IMR-90 (cell line): ENCODE data around the gene PFDN1. TPM values are rescaled to one million over a fixed set of nuclear protein-coding genes. Genes with fewer than 3 reads are reported as not detected.

Experiments used
- ATAC-seq: fragments of 200-7000 bp; cut with Tn5 transposase; 2 replicates; pipeline ENCODE4 v1.9.1; 2020; ENCODE audit warnings: low read depth, mild to moderate bottlenecking, moderate library complexity
- BruUV-seq: library from RNA; stranded (reverse); fragments of 400-500 nt; replicated peaks from 2 replicates; lab custom pipeline; 2021; lab: Mats Ljungman, UMichigan
- CTCF ChIA-PET: fragments of 300-600 bp; formaldehyde crosslinking; extraction: SDS; loops from one replicate; lab custom pipeline; 2021; ENCODE audit warnings: antibody characterized with exemption; lab: Yijun Ruan, JAX
- POLR2A ChIA-PET: fragments of 300-600 bp; sonication (Branson Sonifier 250); formaldehyde crosslinking; loops from one replicate; lab custom pipeline; 2022; ENCODE audit warnings: antibody characterized with exemption; ENCODE audit not compliant: unreplicated experiment; lab: Charles Lee
- DNase-seq: peaks from one replicate; pipeline ENCODE4 v3.0.0; 2013
- H2AFZ ChIP-seq: replicated peaks from 2 replicates; pipeline ENCODE3; 2013; ENCODE audit warnings: low read length, mild to moderate bottlenecking; ENCODE audit not compliant: poor library complexity
- H2AK5ac ChIP-seq: 2 replicates; pipeline ENCODE4 v1.6.1; 2013; ENCODE audit warnings: low read depth, low read length, inconsistent platforms
- H2AK9ac ChIP-seq: replicated peaks from 2 replicates; pipeline ENCODE3; 2013; ENCODE audit warnings: mild to moderate bottlenecking, low read depth, low read length, moderate library complexity; ENCODE audit not compliant: poor library complexity
- H2BK120ac ChIP-seq: 2 replicates; pipeline ENCODE4 v1.6.1; 2013; ENCODE audit warnings: low read depth, low read length, inconsistent platforms
- H2BK15ac ChIP-seq: 3 replicates; pipeline ENCODE4 v1.6.1; 2013; ENCODE audit warnings: low read depth, low read length, inconsistent platforms
- H2BK20ac ChIP-seq: 2 replicates; pipeline ENCODE4 v1.6.1; 2013; ENCODE audit warnings: low read depth, mild to moderate bottlenecking, inconsistent platforms, low read length, moderate library complexity
- H2BK5ac ChIP-seq: 2 replicates; pipeline ENCODE4 v1.6.1; 2013; ENCODE audit warnings: mild to moderate bottlenecking, low read depth, low read length, inconsistent platforms; ENCODE audit not compliant: poor library complexity, severe bottlenecking
- H3K14ac ChIP-seq: replicated peaks from 2 replicates; pipeline ENCODE4 v1.6.1; 2013; ENCODE audit warnings: low read depth, low read length, inconsistent platforms
- H3K18ac ChIP-seq: 2 replicates; pipeline ENCODE4 v1.6.1; 2013; ENCODE audit warnings: low read depth, low read length, control low read depth
- H3K23ac ChIP-seq: 2 replicates; pipeline ENCODE4 v1.6.1; 2013; ENCODE audit warnings: low read depth, low read length, inconsistent platforms
- H3K27ac ChIP-seq: 2 replicates; pipeline ENCODE4 v1.5.1; 2013; ENCODE audit warnings: mild to moderate bottlenecking, control low read depth, low read length; ENCODE audit not compliant: insufficient read depth
- H3K27me3 ChIP-seq: 2 replicates; pipeline ENCODE4 v1.6.1; 2013; ENCODE audit warnings: low read length; ENCODE audit not compliant: control insufficient read depth, insufficient read depth
- H3K36me3 ChIP-seq: 2 replicates; pipeline ENCODE4 v1.6.1; 2013; ENCODE audit warnings: low read length, mixed read lengths; ENCODE audit not compliant: control insufficient read depth, insufficient read depth
- H3K4ac ChIP-seq: 2 replicates; pipeline ENCODE4 v1.6.1; 2013; ENCODE audit warnings: low read depth, low read length, inconsistent platforms
- H3K4me1 ChIP-seq: 2 replicates; pipeline ENCODE4 v1.6.1; 2013; ENCODE audit warnings: low read length, mixed read lengths; ENCODE audit not compliant: control insufficient read depth, insufficient read depth
- H3K4me2 ChIP-seq: 2 replicates; pipeline ENCODE4 v1.6.1; 2013; ENCODE audit warnings: low read depth, mild to moderate bottlenecking, control low read depth, low read length, moderate library complexity
- H3K4me3 ChIP-seq: 2 replicates; pipeline ENCODE4 v1.5.1; 2013; ENCODE audit warnings: low read depth, mild to moderate bottlenecking, control low read depth, low read length, moderate library complexity; ENCODE audit not compliant: insufficient read depth
- H3K56ac ChIP-seq: 2 replicates; pipeline ENCODE4 v1.6.1; 2013; ENCODE audit warnings: low read length, inconsistent platforms; ENCODE audit not compliant: insufficient read depth; ENCODE audit errors: extremely low read depth
- H3K79me1 ChIP-seq, 2 experiments: 2 replicates each; pipeline ENCODE4 v1.6.1; 2013; ENCODE audit warnings: low read length in 2 of 2, inconsistent platforms in 1 of 2, low read depth in 1 of 2
- H3K9ac ChIP-seq: 2 replicates; pipeline ENCODE4 v1.6.1; 2013; ENCODE audit warnings: low read depth, low read length, control low read depth
- H3K9me1 ChIP-seq: 2 replicates; pipeline ENCODE4 v1.6.1; 2013; ENCODE audit warnings: low read length, inconsistent platforms; ENCODE audit not compliant: insufficient read depth
- H3K9me3 ChIP-seq: 2 replicates; pipeline ENCODE4 v1.6.1; 2013; ENCODE audit warnings: low read length; ENCODE audit not compliant: control insufficient read depth, insufficient read depth
- H4K20me1 ChIP-seq: 2 replicates; pipeline ENCODE4 v1.6.1; 2013; ENCODE audit warnings: low read length, inconsistent platforms; ENCODE audit not compliant: insufficient read depth
- H4K5ac ChIP-seq: 2 replicates; pipeline ENCODE4 v1.6.1; 2013; ENCODE audit warnings: mild to moderate bottlenecking, low read depth, low read length, control low read depth
- H4K8ac ChIP-seq, 2 experiments: 2 replicates each; pipeline ENCODE4 v1.6.1; 2013; ENCODE audit warnings: low read depth in 2 of 2, low read length in 2 of 2, control low read depth in 1 of 2, inconsistent platforms in 1 of 2
- H4K91ac ChIP-seq: 2 replicates; pipeline ENCODE4 v1.6.1; 2013; ENCODE audit warnings: low read depth, low read length, inconsistent platforms; ENCODE audit not compliant: insufficient read depth
- POLR2A ChIP-seq: IDR thresholded peaks from 2 replicates; pipeline ENCODE4 v1.6.1; 2012; ENCODE audit warnings: mild to moderate bottlenecking, low read depth, low read length
- WGBS, 2 experiments: methylation state at CpG; one replicate each; pipeline versions ENCODE4 v1.1.5 to v1.1.7; 2013; ENCODE audit warnings: missing lambda C conversion rate in 2 of 2; ENCODE audit not compliant: insufficient read length in 1 of 2; ENCODE audit errors: extremely low coverage in 2 of 2; 5-methylcytosine and 5-hydroxymethylcytosine counted together
- dilution Hi-C: fragments of 300-500 bp; cut with HindIII; formaldehyde crosslinking; loops from one replicate; pipeline ENCODE4 v1.14.3; 2018; ENCODE audit warnings: low sequenced_read_pairs; ENCODE audit not compliant: unreplicated experiment
- in situ Hi-C: fragments of 300-500 bp; cut with MboI; formaldehyde crosslinking; loops from 3 replicates; pipeline ENCODE4 v1.14.3; 2019; ENCODE audit warnings: low sequenced_read_pairs, inconsistent platforms, mixed read lengths
- intact Hi-C: fragments of 100-400 bp; cut with micrococcal nuclease; formaldehyde crosslinking; loops from 2 replicates; pipeline ENCODE4 v1.10.0; 2022
- polyA plus RNA-seq, 3 experiments: library from polyadenylated mRNA; depleted of rRNA; stranded (reverse); fragments of >200 nt; gene quantifications; 2 replicates each; pipeline ENCODE4 v1.2.3, GENCODE V29; 2012; ENCODE audit warnings: low replicate concordance in 1 of 3
- total RNA-seq: library from RNA; depleted of rRNA; stranded (reverse); fragments of >200 nt; gene quantifications from 2 replicates; pipeline ENCODE4 v1.2.3, GENCODE V29; 2012

PFDN1 gene
- total and polyA plus RNA-seq, 2 of the 4 experiments (the other 2 are of a cell fraction): 98.8 to 134 TPM

DNA sequence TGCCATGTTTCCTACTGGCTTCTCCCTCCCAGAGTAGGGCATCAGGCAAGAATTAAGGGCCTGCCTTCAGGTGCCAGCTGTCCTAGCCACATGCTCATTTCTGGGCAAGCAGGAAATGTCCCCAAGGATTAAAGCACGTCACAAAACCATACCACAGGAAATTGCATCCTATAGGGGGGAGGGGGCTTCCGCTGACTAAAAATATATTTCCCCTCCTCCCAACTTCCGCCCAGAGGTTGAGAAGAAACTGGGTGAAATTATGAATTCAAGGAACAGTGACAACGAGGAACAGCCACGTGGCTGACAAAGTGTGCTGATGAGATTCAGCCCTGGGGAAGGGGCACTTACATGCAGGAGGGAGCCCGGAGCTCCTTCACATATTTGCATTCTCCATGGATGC lies 39.4 kb upstream of the PFDN1 start:
- H3K36me3 ChIP-seq: peaks cover 6% of the 10 kb centered on the region; the same call in 1 of the 2 replicates
- H3K4ac ChIP-seq: no peak overlapping the region
- H4K91ac ChIP-seq: no peak overlapping the region
- no peak overlapping the region for H3K14ac ChIP-seq
- in situ Hi-C loops: no loop called here
- no peak overlapping the region for H3K23ac ChIP-seq
- H3K9me1 ChIP-seq: peaks cover 17% of the 10 kb centered on the region
- intact Hi-C loops: no loop called here
- H3K9ac ChIP-seq: no peak overlapping the region
- no peak overlapping the region for H2AFZ ChIP-seq
- H3K79me1 ChIP-seq: peaks cover 33 to 74% of the 10 kb centered on the region in 2 experiments
- H3K4me3 ChIP-seq: no peak overlapping the region
- H2AK9ac ChIP-seq: no peak overlapping the region
- no peaks in the 10 kb centered on the region for H3K27me3 ChIP-seq
- no peaks in the 10 kb centered on the region for H3K9me3 ChIP-seq
- no peak overlapping the region for H3K56ac ChIP-seq
- no peak overlapping the region for H3K4me2 ChIP-seq
- dilution Hi-C loops: no loop called here
- no peak overlapping the region for H4K8ac ChIP-seq
- ATAC-seq: no peak
- no peak overlapping the region for H2BK20ac ChIP-seq
- no TSS peak for BruUV-seq
- peaks cover 15% of the 10 kb centered on the region for H3K4me1 ChIP-seq
- H2BK15ac ChIP-seq: no peak overlapping the region
- no peak overlapping the region for H2BK120ac ChIP-seq
- H2BK5ac ChIP-seq: no peak overlapping the region
- H3K27ac ChIP-seq: no peak overlapping the region
- no CpG with 5 or more reads among the region's 6 CpGs for WGBS, 2 experiments
- ChIA-PET POLR2A (no interaction called here), CTCF (no interaction called here)
- H4K20me1 ChIP-seq: peaks cover 9% of the 10 kb centered on the region; the same call in 1 of the 2 replicates
- H3K18ac ChIP-seq: no peak overlapping the region
- H4K5ac ChIP-seq: no peak overlapping the region
- no peak for DNase-seq
- H2AK5ac ChIP-seq: no peak overlapping the region
- TF ChIP-seq POLR2A: no peak; the same call in 1 of the 2 replicates
